ENCODE results near the gene SBNO1.

- TF ChIP-seq POLR2AphosphoS5 (IDR thresholded peaks at IDR 0.05; ENCODE audit: low read depth, low read length), result no peak
- TF ChIP-seq, protein P1, sequence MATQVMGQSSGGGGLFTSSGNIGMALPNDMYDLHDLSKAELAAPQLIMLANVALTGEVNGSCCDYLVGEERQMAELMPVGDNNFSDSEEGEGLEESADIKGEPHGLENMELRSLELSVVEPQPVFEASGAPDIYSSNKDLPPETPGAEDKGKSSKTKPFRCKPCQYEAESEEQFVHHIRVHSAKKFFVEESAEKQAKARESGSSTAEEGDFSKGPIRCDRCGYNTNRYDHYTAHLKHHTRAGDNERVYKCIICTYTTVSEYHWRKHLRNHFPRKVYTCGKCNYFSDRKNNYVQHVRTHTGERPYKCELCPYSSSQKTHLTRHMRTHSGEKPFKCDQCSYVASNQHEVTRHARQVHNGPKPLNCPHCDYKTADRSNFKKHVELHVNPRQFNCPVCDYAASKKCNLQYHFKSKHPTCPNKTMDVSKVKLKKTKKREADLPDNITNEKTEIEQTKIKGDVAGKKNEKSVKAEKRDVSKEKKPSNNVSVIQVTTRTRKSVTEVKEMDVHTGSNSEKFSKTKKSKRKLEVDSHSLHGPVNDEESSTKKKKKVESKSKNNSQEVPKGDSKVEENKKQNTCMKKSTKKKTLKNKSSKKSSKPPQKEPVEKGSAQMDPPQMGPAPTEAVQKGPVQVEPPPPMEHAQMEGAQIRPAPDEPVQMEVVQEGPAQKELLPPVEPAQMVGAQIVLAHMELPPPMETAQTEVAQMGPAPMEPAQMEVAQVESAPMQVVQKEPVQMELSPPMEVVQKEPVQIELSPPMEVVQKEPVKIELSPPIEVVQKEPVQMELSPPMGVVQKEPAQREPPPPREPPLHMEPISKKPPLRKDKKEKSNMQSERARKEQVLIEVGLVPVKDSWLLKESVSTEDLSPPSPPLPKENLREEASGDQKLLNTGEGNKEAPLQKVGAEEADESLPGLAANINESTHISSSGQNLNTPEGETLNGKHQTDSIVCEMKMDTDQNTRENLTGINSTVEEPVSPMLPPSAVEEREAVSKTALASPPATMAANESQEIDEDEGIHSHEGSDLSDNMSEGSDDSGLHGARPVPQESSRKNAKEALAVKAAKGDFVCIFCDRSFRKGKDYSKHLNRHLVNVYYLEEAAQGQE (IDR thresholded peaks at IDR 0.05; ENCODE audit: insufficient read depth in 1 of 2, low read depth in 2 of 2, low read length in 2 of 2), result no peak
- TF ChIP-seq TAF1 (IDR thresholded peaks at IDR 0.05; ENCODE audit: borderline replicate concordance, insufficient read depth, low read length), result no peak
Observed at GRCh38 chr12:123263196-123263817, 101.3 kb downstream of the SBNO1 start.
